Measurements from ENCODE around the gene STEAP4. TPM values are rescaled to one million over a fixed set of nuclear protein-coding genes. Genes with fewer than 3 reads are reported as not detected.

STEAP4 gene
- total and polyA plus RNA-seq, 4 donors, result 0.22 to 3.7 (median 0.30) TPM

- Histone ChIP-seq H3K4me1 (ENCODE audit: control insufficient read depth, insufficient read depth, low read length) (peaks cover 8% of the 10 kb centered on the region), H3K9me3 (ENCODE audit: control insufficient read depth, insufficient read depth, low read length) (no peaks in the 10 kb centered on the region), H3K27me3 (ENCODE audit: control insufficient read depth, insufficient read depth, low read length) (peaks cover 18% of the 10 kb centered on the region), H3K27ac (ENCODE audit: low read depth, low read length) (no peak overlapping the region), H3K4me3 (ENCODE audit: low read depth, low read length) (no peak overlapping the region), H3K36me3 (ENCODE audit: control insufficient read depth, insufficient read depth, low read length) (no peaks in the 10 kb centered on the region)
- 70% methylated on average over 4 of the region's 6 CpGs for WGBS (ENCODE audit: insufficient coverage)
- no peak for DNase-seq (ENCODE audit: low read depth in 4 of 6, low spot score in 6 of 6)
These were observed 4.2 kb downstream of the STEAP4 start for GRCh38 chr7:88302486-88302885.

GRCh38 chr7:88301924-88302323 is 4.8 kb downstream of the STEAP4 start:
- Histone ChIP-seq H3K27ac (ENCODE audit: low read depth, low read length) (no peak overlapping the region), H3K4me1 (ENCODE audit: control insufficient read depth, insufficient read depth, low read length) (peaks cover 7% of the 10 kb centered on the region), H3K4me3 (ENCODE audit: low read depth, low read length) (no peak overlapping the region), H3K27me3 (ENCODE audit: control insufficient read depth, insufficient read depth, low read length) (peaks cover 12% of the 10 kb centered on the region), H3K9me3 (ENCODE audit: control insufficient read depth, insufficient read depth, low read length) (no peaks in the 10 kb centered on the region), H3K36me3 (ENCODE audit: control insufficient read depth, insufficient read depth, low read length) (no peaks in the 10 kb centered on the region)
- DNase-seq (ENCODE audit: low read depth in 4 of 6, low spot score in 6 of 6), result no peak
- WGBS (ENCODE audit: insufficient coverage), result 100% methylated on average over 1 of the region's 1 CpG

GRCh38 chr7:88300401-88300945 is 6.2 kb downstream of the STEAP4 start:
- 100% methylated on average over 1 of the region's 1 CpG for WGBS (ENCODE audit: insufficient coverage)
- no peak overlapping the region for H3K4me3 ChIP-seq (ENCODE audit: low read depth, low read length)

GRCh38 chr7:88299126-88299525 is 7.6 kb downstream of the STEAP4 start:
- no peaks in the 10 kb centered on the region for H3K4me1 ChIP-seq (ENCODE audit: control insufficient read depth, insufficient read depth, low read length)
- H3K9me3 ChIP-seq (ENCODE audit: control insufficient read depth, insufficient read depth, low read length), result no peaks in the 10 kb centered on the region
- no peak for DNase-seq (ENCODE audit: low read depth in 4 of 6, low spot score in 6 of 6)
- no peak overlapping the region for H3K27ac ChIP-seq (ENCODE audit: low read depth, low read length)
- no peak overlapping the region for H3K4me3 ChIP-seq (ENCODE audit: low read depth, low read length)
- H3K27me3 ChIP-seq (ENCODE audit: control insufficient read depth, insufficient read depth, low read length), result no peaks in the 10 kb centered on the region
- H3K36me3 ChIP-seq (ENCODE audit: control insufficient read depth, insufficient read depth, low read length), result no peaks in the 10 kb centered on the region
- 83% methylated on average over 1 of the region's 3 CpGs for WGBS (ENCODE audit: insufficient coverage)

More at GRCh38 chr7:88300401-88300945, 6.2 kb downstream of the STEAP4 start:
- H3K27me3 ChIP-seq (ENCODE audit: control insufficient read depth, insufficient read depth, low read length), result no peaks in the 10 kb centered on the region
- H3K9me3 ChIP-seq (ENCODE audit: control insufficient read depth, insufficient read depth, low read length), result no peaks in the 10 kb centered on the region
- no peaks in the 10 kb centered on the region for H3K4me1 ChIP-seq (ENCODE audit: control insufficient read depth, insufficient read depth, low read length)
- H3K36me3 ChIP-seq (ENCODE audit: control insufficient read depth, insufficient read depth, low read length), result no peaks in the 10 kb centered on the region
- no peak overlapping the region for H3K27ac ChIP-seq (ENCODE audit: low read depth, low read length)
- no peak for DNase-seq (ENCODE audit: low read depth in 4 of 6, low spot score in 6 of 6)

- H3K4me3 ChIP-seq (ENCODE audit: low read depth, low read length), result no peak overlapping the region
- no peaks in the 10 kb centered on the region for H3K27me3 ChIP-seq (ENCODE audit: control insufficient read depth, insufficient read depth, low read length)
- H3K27ac ChIP-seq (ENCODE audit: low read depth, low read length), result no peak overlapping the region
- no peaks in the 10 kb centered on the region for H3K9me3 ChIP-seq (ENCODE audit: control insufficient read depth, insufficient read depth, low read length)
- no peaks in the 10 kb centered on the region for H3K4me1 ChIP-seq (ENCODE audit: control insufficient read depth, insufficient read depth, low read length)
- H3K36me3 ChIP-seq (ENCODE audit: control insufficient read depth, insufficient read depth, low read length), result no peaks in the 10 kb centered on the region
- DNase-seq (ENCODE audit: low read depth in 4 of 6, low spot score in 6 of 6), result no peak
- WGBS (ENCODE audit: insufficient coverage), result no CpG with 5 or more reads among the region's 1 CpG
These were observed 12.8 kb downstream of the STEAP4 start for GRCh38 chr7:88293866-88294265.

GRCh38 chr7:88291398-88292173 is 15.1 kb downstream of the STEAP4 start:
- Histone ChIP-seq H3K27ac (ENCODE audit: low read depth, low read length) (no peak overlapping the region), H3K27me3 (ENCODE audit: control insufficient read depth, insufficient read depth, low read length) (no peaks in the 10 kb centered on the region), H3K9me3 (ENCODE audit: control insufficient read depth, insufficient read depth, low read length) (peaks cover 1% of the 10 kb centered on the region), H3K4me3 (ENCODE audit: low read depth, low read length) (no peak overlapping the region), H3K4me1 (ENCODE audit: control insufficient read depth, insufficient read depth, low read length) (no peaks in the 10 kb centered on the region), H3K36me3 (ENCODE audit: control insufficient read depth, insufficient read depth, low read length) (no peaks in the 10 kb centered on the region)
- whole genome bisulfite sequencing (ENCODE audit: insufficient coverage), result 88% methylated on average over 2 of the region's 11 CpGs
- DNase-seq (ENCODE audit: low read depth in 4 of 6, low spot score in 6 of 6), result no peak

- Histone ChIP-seq H3K9me3 (ENCODE audit: control insufficient read depth, insufficient read depth, low read length) (peaks cover 1% of the 10 kb centered on the region), H3K4me1 (ENCODE audit: control insufficient read depth, insufficient read depth, low read length) (no peaks in the 10 kb centered on the region), H3K4me3 (ENCODE audit: low read depth, low read length) (no peak overlapping the region), H3K27me3 (ENCODE audit: control insufficient read depth, insufficient read depth, low read length) (no peaks in the 10 kb centered on the region), H3K27ac (ENCODE audit: low read depth, low read length) (no peak overlapping the region), H3K36me3 (ENCODE audit: control insufficient read depth, insufficient read depth, low read length) (no peaks in the 10 kb centered on the region)
- WGBS (ENCODE audit: insufficient coverage), result 91% methylated on average over 2 of the region's 4 CpGs
- DNase-seq (ENCODE audit: low read depth in 4 of 6, low spot score in 6 of 6), result no peak
These were observed 16.2 kb downstream of the STEAP4 start for GRCh38 chr7:88290491-88290890.

- H3K36me3 ChIP-seq (ENCODE audit: control insufficient read depth, insufficient read depth, low read length), result no peaks in the 10 kb centered on the region
- no peaks in the 10 kb centered on the region for H3K4me1 ChIP-seq (ENCODE audit: control insufficient read depth, insufficient read depth, low read length)
- peaks cover 1% of the 10 kb centered on the region for H3K9me3 ChIP-seq (ENCODE audit: control insufficient read depth, insufficient read depth, low read length)
- no peak overlapping the region for H3K27ac ChIP-seq (ENCODE audit: low read depth, low read length)
- WGBS (ENCODE audit: insufficient coverage), result no CpG with 5 or more reads among the region's 2 CpGs
- H3K27me3 ChIP-seq (ENCODE audit: control insufficient read depth, insufficient read depth, low read length), result no peaks in the 10 kb centered on the region
- no peak overlapping the region for H3K4me3 ChIP-seq (ENCODE audit: low read depth, low read length)
- DNase-seq (ENCODE audit: low read depth in 4 of 6, low spot score in 6 of 6), result no peak
These were observed 17.1 kb downstream of the STEAP4 start for GRCh38 chr7:88289564-88290025.

- H3K27ac ChIP-seq (ENCODE audit: low read depth, low read length), result no peak overlapping the region
- no peak for DNase-seq (ENCODE audit: low read depth in 4 of 6, low spot score in 6 of 6)
- H3K4me3 ChIP-seq (ENCODE audit: low read depth, low read length), result no peak overlapping the region
- no CpG with 5 or more reads among the region's 2 CpGs for WGBS (ENCODE audit: insufficient coverage)
- H3K9me3 ChIP-seq (ENCODE audit: control insufficient read depth, insufficient read depth, low read length), result no peaks in the 10 kb centered on the region
- H3K27me3 ChIP-seq (ENCODE audit: control insufficient read depth, insufficient read depth, low read length), result no peaks in the 10 kb centered on the region
- H3K4me1 ChIP-seq (ENCODE audit: control insufficient read depth, insufficient read depth, low read length), result no peaks in the 10 kb centered on the region
- H3K36me3 ChIP-seq (ENCODE audit: control insufficient read depth, insufficient read depth, low read length), result no peaks in the 10 kb centered on the region
These were observed 24.9 kb downstream of the STEAP4 start for GRCh38 chr7:88281749-88282148.

GRCh38 chr7:88280801-88281200 is 25.9 kb downstream of the STEAP4 start:
- WGBS (ENCODE audit: insufficient coverage), result no CpG with 5 or more reads among the region's 1 CpG
- DNase-seq (ENCODE audit: low read depth in 4 of 6, low spot score in 6 of 6), result no peak
- H3K36me3 ChIP-seq (ENCODE audit: control insufficient read depth, insufficient read depth, low read length), result no peaks in the 10 kb centered on the region

More at GRCh38 chr7:88280801-88281200, 25.9 kb downstream of the STEAP4 start:
- Histone ChIP-seq H3K9me3 (ENCODE audit: control insufficient read depth, insufficient read depth, low read length) (no peaks in the 10 kb centered on the region), H3K4me1 (ENCODE audit: control insufficient read depth, insufficient read depth, low read length) (no peaks in the 10 kb centered on the region), H3K27ac (ENCODE audit: low read depth, low read length) (no peak overlapping the region), H3K27me3 (ENCODE audit: control insufficient read depth, insufficient read depth, low read length) (no peaks in the 10 kb centered on the region), H3K4me3 (ENCODE audit: low read depth, low read length) (no peak overlapping the region)

Data from spinal cord (tissue), 10 donors.